ENCODE results near the gene NPEPL1.

NPEPL1 gene

GRCh38 chr20:58696411-58696961 lies 3.9 kb downstream of the NPEPL1 start:
- TF ChIP-seq FOXM1 (IDR thresholded peaks at IDR 0.05; ENCODE audit: borderline replicate concordance, low read depth), result no peak
- TF ChIP-seq EGR1 (IDR thresholded peaks at IDR 0.05), result no peak
- TF ChIP-seq YY1 (IDR thresholded peaks at IDR 0.05; ENCODE audit: low read depth), result no peak
- no peak for TF ChIP-seq ZBTB7A (IDR thresholded peaks at IDR 0.05; ENCODE audit: low read depth)
- TF ChIP-seq CEBPB (IDR thresholded peaks at IDR 0.05), result no peak
- TF ChIP-seq TEAD4 (IDR thresholded peaks at IDR 0.05), result no peak
- no peak for TF ChIP-seq REST (IDR thresholded peaks at IDR 0.05; ENCODE audit: low read depth)
- no peak for TF ChIP-seq EP300 (IDR thresholded peaks at IDR 0.05; ENCODE audit: borderline replicate concordance)
- TF ChIP-seq, protein P1, sequence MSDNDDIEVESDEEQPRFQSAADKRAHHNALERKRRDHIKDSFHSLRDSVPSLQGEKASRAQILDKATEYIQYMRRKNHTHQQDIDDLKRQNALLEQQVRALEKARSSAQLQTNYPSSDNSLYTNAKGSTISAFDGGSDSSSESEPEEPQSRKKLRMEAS (IDR thresholded peaks at IDR 0.05), result no peak
- TF ChIP-seq CREB1 (IDR thresholded peaks at IDR 0.05; ENCODE audit: low read depth), result no peak
- TF ChIP-seq RAD21 (IDR thresholded peaks at IDR 0.05; ENCODE audit: low read depth), result no peak
- no peak for TF ChIP-seq TCF12 (IDR thresholded peaks at IDR 0.05; ENCODE audit: low read depth)
- TF ChIP-seq NFIC (IDR thresholded peaks at IDR 0.05), result no peak

GRCh38 chr20:58697201-58697866 lies 4.7 kb downstream of the NPEPL1 start:
- no peak for TF ChIP-seq YY1 (IDR thresholded peaks at IDR 0.05; ENCODE audit: low read depth)
- no peak for TF ChIP-seq NFIC (IDR thresholded peaks at IDR 0.05)
- no peak for TF ChIP-seq EGR1 (IDR thresholded peaks at IDR 0.05)
- no peak for TF ChIP-seq CREB1 (IDR thresholded peaks at IDR 0.05; ENCODE audit: low read depth)
- TF ChIP-seq TCF12 (IDR thresholded peaks at IDR 0.05; ENCODE audit: low read depth), result no peak
- TF ChIP-seq EP300 (IDR thresholded peaks at IDR 0.05; ENCODE audit: borderline replicate concordance), result no peak

DNA sequence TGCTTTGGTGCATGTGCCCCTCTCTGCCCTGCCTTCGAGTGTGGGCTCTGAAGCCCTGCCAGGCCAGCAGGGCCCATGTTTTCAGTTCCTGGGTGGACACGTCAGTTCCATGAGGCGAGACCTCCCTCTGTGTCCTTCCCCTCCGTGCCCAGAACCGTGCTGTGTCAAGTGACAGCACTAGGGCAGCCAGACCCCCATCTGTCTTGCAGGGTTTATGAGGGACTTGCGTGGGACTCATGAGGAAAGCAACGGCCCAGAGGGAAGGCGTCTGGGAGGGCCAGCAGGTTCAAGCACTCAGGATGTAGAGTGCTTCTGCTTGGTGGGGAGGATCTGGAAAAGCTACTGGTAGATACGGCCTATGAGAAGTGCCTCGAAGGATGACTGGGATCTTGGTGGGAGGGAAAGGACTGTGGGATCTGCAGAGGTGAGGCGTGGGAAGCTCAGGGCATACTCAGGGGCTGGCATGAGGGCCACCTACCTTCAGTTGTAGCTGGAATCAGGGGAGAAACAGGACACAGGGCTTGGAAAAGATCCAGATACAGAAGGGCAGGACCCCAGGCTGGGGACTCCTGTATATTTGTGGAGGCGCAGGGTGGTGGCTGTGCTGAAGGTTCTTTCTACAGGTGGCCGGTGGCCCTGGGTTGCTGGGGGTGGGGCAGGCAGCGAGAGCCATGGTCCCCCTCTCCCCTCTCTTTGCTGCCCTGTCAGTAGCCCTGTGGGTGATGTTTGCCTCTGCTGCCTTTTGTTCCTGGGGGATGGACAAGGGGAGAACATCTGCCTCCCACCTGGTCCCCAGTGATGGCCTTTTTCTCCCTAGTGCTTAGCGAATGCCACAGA lies 5.5 kb downstream of the NPEPL1 start:
- TF ChIP-seq CREB1 (IDR thresholded peaks at IDR 0.05; ENCODE audit: low read depth), result no peak
- TF ChIP-seq, protein P1 (IDR thresholded peaks at IDR 0.05), result no peak
- TF ChIP-seq EP300 (IDR thresholded peaks at IDR 0.05; ENCODE audit: borderline replicate concordance), result no peak
- TF ChIP-seq ZBTB7A (IDR thresholded peaks at IDR 0.05; ENCODE audit: low read depth), result no peak
- no peak for TF ChIP-seq TCF12 (IDR thresholded peaks at IDR 0.05; ENCODE audit: low read depth)

- TF ChIP-seq YY1 (IDR thresholded peaks at IDR 0.05; ENCODE audit: low read depth) (no peak), TAF1 (IDR thresholded peaks at IDR 0.05; ENCODE audit: low read depth) (no peak), RAD21 (IDR thresholded peaks at IDR 0.05; ENCODE audit: low read depth) (no peak), TEAD4 (IDR thresholded peaks at IDR 0.05) (no peak)
Measured at GRCh38 chr20:58698741-58699622, 6.4 kb downstream of the NPEPL1 start.

DNA sequence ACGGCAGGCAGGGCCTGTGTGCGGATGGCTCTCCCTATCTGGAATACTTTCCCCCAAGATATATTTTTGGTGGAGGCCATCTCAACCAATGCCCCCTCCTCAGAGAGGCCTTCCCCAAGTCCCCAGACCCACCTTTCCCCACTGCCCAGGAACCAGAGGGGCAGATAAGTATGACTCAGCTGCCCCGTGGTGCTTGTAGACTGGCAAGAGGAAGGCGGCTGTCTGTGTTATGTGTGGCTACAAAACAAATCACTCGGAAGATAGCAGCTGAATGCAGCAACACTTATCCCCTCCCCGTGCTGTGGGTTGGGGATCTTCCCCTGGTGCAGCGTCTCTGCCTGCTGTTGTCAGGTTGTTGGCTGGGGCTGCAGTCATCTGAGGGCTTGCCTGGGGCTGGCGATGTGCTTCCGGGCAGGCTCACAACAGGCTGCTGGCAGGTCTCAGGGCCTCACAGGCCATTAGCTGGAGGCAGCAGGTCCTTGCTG lies 7.1 kb downstream of the NPEPL1 start:
- TF ChIP-seq USF1 (IDR thresholded peaks at IDR 0.05) (no peak), TCF12 (IDR thresholded peaks at IDR 0.05; ENCODE audit: low read depth) (no peak), CREB1 (IDR thresholded peaks at IDR 0.05; ENCODE audit: low read depth) (no peak), EGR1 (IDR thresholded peaks at IDR 0.05) (no peak), NFIC (IDR thresholded peaks at IDR 0.05) (no peak)

- TF ChIP-seq RAD21 (IDR thresholded peaks at IDR 0.05; ENCODE audit: low read depth) (no peak), ZBTB7A (IDR thresholded peaks at IDR 0.05; ENCODE audit: low read depth) (no peak), CEBPB (IDR thresholded peaks at IDR 0.05) (no peak), TCF12 (IDR thresholded peaks at IDR 0.05; ENCODE audit: low read depth) (no peak), TEAD4 (IDR thresholded peaks at IDR 0.05) (no peak), NFIC (IDR thresholded peaks at IDR 0.05) (no peak), EGR1 (IDR thresholded peaks at IDR 0.05) (no peak), USF1 (IDR thresholded peaks at IDR 0.05) (no peak), REST (IDR thresholded peaks at IDR 0.05; ENCODE audit: low read depth) (no peak), CREB1 (IDR thresholded peaks at IDR 0.05; ENCODE audit: low read depth) (no peak), FOXM1 (IDR thresholded peaks at IDR 0.05; ENCODE audit: borderline replicate concordance, low read depth) (no peak), EP300 (IDR thresholded peaks at IDR 0.05; ENCODE audit: borderline replicate concordance) (no peak), YY1 (IDR thresholded peaks at IDR 0.05; ENCODE audit: low read depth) (no peak), TAF1 (IDR thresholded peaks at IDR 0.05; ENCODE audit: low read depth) (no peak)
- TF ChIP-seq, protein P1 (IDR thresholded peaks at IDR 0.05), result no peak
Measured at GRCh38 chr20:58700121-58700821, 7.7 kb downstream of the NPEPL1 start.
